GM18520 (cell line): ENCODE measurements around the gene GMEB2.
"Not testable (repeated sequence)": the region's sequence is repeated elsewhere in the genome, so short reads cannot be mapped to it uniquely, and the experiment has no call there.

Experiments
- ATAC-seq: cut with Tn5 transposase; IDR thresholded peaks from one replicate; pipeline ENCODE4 v1.9.1; 2021; ENCODE audit not compliant: unreplicated experiment

GMEB2 gene

GRCh38 chr20:63561624-63562396, 65.1 kb downstream of the GMEB2 start:
- ATAC-seq: no peak

GRCh38 chr20:63560856-63561609, 65.9 kb downstream of the GMEB2 start:
- ATAC-seq: no peak

GRCh38 chr20:63560333-63560805, 66.5 kb downstream of the GMEB2 start:
- no peak for ATAC-seq

GRCh38 chr20:63559485-63560332, 67.2 kb downstream of the GMEB2 start:
- ATAC-seq: not testable (repeated sequence)

GRCh38 chr20:63558804-63559484, 68.0 kb downstream of the GMEB2 start:
- ATAC-seq: no peak

- ATAC-seq: no peak
Observed at GRCh38 chr20:63557481-63557891, 69.4 kb downstream of the GMEB2 start.

- ATAC-seq: no peak
Observed at GRCh38 chr20:63556873-63557478, 69.9 kb downstream of the GMEB2 start.

GRCh38 chr20:63555661-63556381, 71.1 kb downstream of the GMEB2 start:
- no peak for ATAC-seq

GRCh38 chr20:63554361-63555278, 72.3 kb downstream of the GMEB2 start:
- no peak for ATAC-seq

- no peak for ATAC-seq
Observed at GRCh38 chr20:63553933-63554290, 73.0 kb downstream of the GMEB2 start, which contains the start of gene FNDC11. FNDC11 (plus strand) TSS chr20:63554159; CDS start chr20:63555664, 1,505 bp downstream.

GRCh38 chr20:63553251-63553932, 73.5 kb downstream of the GMEB2 start:
- no peak for ATAC-seq

GRCh38 chr20:63552481-63553249, 74.2 kb downstream of the GMEB2 start:
- no peak for ATAC-seq

GRCh38 chr20:63551068-63551467, 75.8 kb downstream of the GMEB2 start:
- ATAC-seq: no peak

- no peak for ATAC-seq
Observed at GRCh38 chr20:63549679-63550282, 77.1 kb downstream of the GMEB2 start.

GRCh38 chr20:63549019-63549418, 77.9 kb downstream of the GMEB2 start:
- ATAC-seq: no peak

- no peak for ATAC-seq
Observed at GRCh38 chr20:63548542-63548941, 78.4 kb downstream of the GMEB2 start.
